Stomach (tissue), 9 donors: ENCODE data around the gene FUZ. TPM values are rescaled to one million over a fixed set of nuclear protein-coding genes. Genes with fewer than 3 reads are reported as not detected.

ENCODE experiments used
- DNase-seq, 2 donors: peaks; one replicate each; pipeline versions ENCODE4 v3.0.0 to v3.0.0-alpha.2; 2013 to 2019
- H3K27ac ChIP-seq, 5 donors: fragments of 200-600 bp in 4 of 5; sonication (generic) in 4 of 5; one replicate each; pipeline ENCODE4 v1.5.1; 2013 to 2019; ENCODE audit warnings: mild to moderate bottlenecking in 1 of 5, moderate library complexity in 1 of 5
- H3K27me3 ChIP-seq, 3 donors: fragments of 200-600 bp; sonication (generic); one replicate each; pipeline ENCODE4 v1.5.1; 2017 to 2019; ENCODE audit warnings: mixed run types in 1 of 3
- H3K36me3 ChIP-seq, 4 donors: fragments of 200-600 bp; sonication (generic); 1 replicate in 3 of 4; 2 replicates in 1 of 4; pipeline ENCODE4 v1.5.1; 2016 to 2019
- H3K4me1 ChIP-seq, 4 donors: fragments of 200-600 bp; sonication (generic); one replicate each; pipeline ENCODE4 v1.5.1; 2016 to 2019
- H3K4me3 ChIP-seq, 4 donors: fragments of 200-600 bp; sonication (generic) in 3 of 4; one replicate each; pipeline ENCODE4 v1.5.1; 2016 to 2019; ENCODE audit warnings: mild to moderate bottlenecking in 1 of 4
- H3K9me3 ChIP-seq, 4 donors: fragments of 200-600 bp; sonication (generic); one replicate each; pipeline ENCODE4 v1.5.1; 2016 to 2019
- CTCF ChIP-seq, 7 experiments: fragments of 450-650 bp in 4 of 7; fragments of 200-600 bp in 3 of 7; sonication (generic) in 3 of 7; IDR thresholded peaks; one replicate each; pipeline ENCODE4 v1.5.1; 2016 to 2019; ENCODE audit warnings: antibody characterized with exemption in 7 of 7, control low read depth in 2 of 7, mild to moderate bottlenecking in 1 of 7
- EP300 ChIP-seq: sonication (generic); formaldehyde crosslinking; IDR thresholded peaks from one replicate; pipeline ENCODE4 v1.6.1; 2017; ENCODE audit warnings: antibody characterized with exemption
- POLR2A ChIP-seq, 4 donors: fragments of 450-650 bp; IDR thresholded peaks; one replicate each; pipeline ENCODE4 v1.6.1; 2016; ENCODE audit warnings: antibody characterized with exemption in 4 of 4, control low read depth in 2 of 4, mild to moderate bottlenecking in 1 of 4, moderate library complexity in 1 of 4
- POLR2AphosphoS5 ChIP-seq, 3 donors: sonication (generic); formaldehyde crosslinking; IDR thresholded peaks; one replicate each; pipeline ENCODE4 v1.6.1; 2016; ENCODE audit warnings: antibody characterized with exemption in 3 of 3
- WGBS, 5 donors: extraction: QIAGEN DNeasy Blood & Tissue Kit in 3 of 5; methylation state at CpG; one replicate each; pipeline versions ENCODE4 v1.1.5 to v1.1.7; 2013 to 2018; 5-methylcytosine and 5-hydroxymethylcytosine counted together
- intact Hi-C: fragments of 100-400 bp; cut with DNase I; formaldehyde crosslinking; loops from one replicate; pipeline ENCODE4 v1.15.1; 2023; ENCODE audit warnings: low total_unique reads
- polyA plus RNA-seq, 3 donors: library from polyadenylated mRNA; stranded (reverse); fragments of 200-250 nt; gene quantifications; one replicate each; pipeline ENCODE4 v1.2.3, GENCODE V29; 2013
- total RNA-seq, 5 donors: library from RNA; depleted of rRNA; stranded (reverse); fragments of >200 nt; gene quantifications; one replicate each; pipeline versions ENCODE4 v1.1.0 to v1.2.3, GENCODE V29; 2014 to 2016
- donor health status: healthy with polysubstance abuse.
- donor health status: Bipolar disorder and iron deficiency.
- donor health status: healthy.

The FUZ gene
- total and polyA plus RNA-seq, 8 donors, result 1.2 to 37.4 (median 15.5) TPM

- Histone ChIP-seq H3K9me3 (no peaks in the 10 kb centered on the region), H3K27me3 (no peaks in the 10 kb centered on the region), H3K4me3 (no peak overlapping the region), H3K4me1 (peaks cover 0 to 30% (median 15%) of the 10 kb centered on the region in 4 donors), H3K36me3 (peaks cover 0 to 44% (median 16%) of the 10 kb centered on the region in 4 donors), H3K27ac (no peak overlapping the region)
- no peak for TF ChIP-seq CTCF (IDR thresholded peaks at IDR 0.05)
- no peak for TF ChIP-seq POLR2AphosphoS5 (IDR thresholded peaks at IDR 0.05)
- TF ChIP-seq EP300, result no peak
- TF ChIP-seq POLR2A (IDR thresholded peaks at IDR 0.05), result no peak
- 74 to 79% (median 78%) methylated on average over 5 to 8 of the region's 8 CpGs for WGBS, 5 donors
- intact Hi-C loops, result no loop called here
- DNase-seq, result no peak
Observed at GRCh38 chr19:49773663-49774350, 39.3 kb downstream of the FUZ start.

- TF ChIP-seq POLR2A (IDR thresholded peaks at IDR 0.05) (no peak), POLR2AphosphoS5 (IDR thresholded peaks at IDR 0.05) (no peak), EP300 (no peak), CTCF (IDR thresholded peaks at IDR 0.05) (no peak)
- Histone ChIP-seq H3K9me3 (no peaks in the 10 kb centered on the region), H3K36me3 (peaks cover 0 to 39% (median 16%) of the 10 kb centered on the region in 4 donors), H3K4me1 (peaks cover 7 to 39% (median 24%) of the 10 kb centered on the region in 4 donors), H3K27ac (no peak overlapping the region), H3K27me3 (no peaks in the 10 kb centered on the region), H3K4me3 (no peak overlapping the region)
- DNase-seq, result no peak
- intact Hi-C loops, result no loop called here
- WGBS, 5 donors, result 86 to 89% (median 87%) methylated on average over 10 of the region's 10 CpGs
Observed at GRCh38 chr19:49772850-49773432, 40.2 kb downstream of the FUZ start.

GRCh38 chr19:49771674-49772139 is 41.4 kb downstream of the FUZ start:
- WGBS, 5 donors, result 87 to 93% (median 90%) methylated on average over 13 of the region's 13 CpGs
- Histone ChIP-seq H3K9me3 (no peaks in the 10 kb centered on the region), H3K36me3 (peaks cover 0 to 39% (median 16%) of the 10 kb centered on the region in 4 donors), H3K27me3 (no peaks in the 10 kb centered on the region), H3K4me3 (no peak overlapping the region), H3K27ac (no peak overlapping the region), H3K4me1 (peaks cover 12 to 46% (median 32%) of the 10 kb centered on the region in 4 donors)
- no peak for TF ChIP-seq POLR2AphosphoS5 (IDR thresholded peaks at IDR 0.05)
- no peak for TF ChIP-seq EP300
- no peak for TF ChIP-seq CTCF (IDR thresholded peaks at IDR 0.05)
- no peak for TF ChIP-seq POLR2A (IDR thresholded peaks at IDR 0.05)
- no peak for DNase-seq
- intact Hi-C loops, result no loop called here

- intact Hi-C loops, result no loop called here
- Histone ChIP-seq H3K9me3 (no peaks in the 10 kb centered on the region), H3K4me3 (no peak overlapping the region), H3K36me3 (peaks cover 0 to 29% (median 6%) of the 10 kb centered on the region in 4 donors), H3K27me3 (no peaks in the 10 kb centered on the region), H3K27ac (no peak overlapping the region), H3K4me1 (peaks cover 17 to 51% (median 35%) of the 10 kb centered on the region in 4 donors)
- WGBS, 5 donors, result 91 to 96% (median 92%) methylated on average over 8 of the region's 8 CpGs
- TF ChIP-seq POLR2AphosphoS5 (IDR thresholded peaks at IDR 0.05), result no peak
- no peak for DNase-seq
Observed at GRCh38 chr19:49770529-49770928, 42.6 kb downstream of the FUZ start.
